ENCODE results near the gene PPP1R12A. TPM values are rescaled to one million over a fixed set of nuclear protein-coding genes. Genes with fewer than 3 reads are reported as not detected.

The PPP1R12A gene
- total and polyA plus RNA-seq, 7 experiments from 2014 or later = 72.7 to 111 (median 99.3) TPM

DNA sequence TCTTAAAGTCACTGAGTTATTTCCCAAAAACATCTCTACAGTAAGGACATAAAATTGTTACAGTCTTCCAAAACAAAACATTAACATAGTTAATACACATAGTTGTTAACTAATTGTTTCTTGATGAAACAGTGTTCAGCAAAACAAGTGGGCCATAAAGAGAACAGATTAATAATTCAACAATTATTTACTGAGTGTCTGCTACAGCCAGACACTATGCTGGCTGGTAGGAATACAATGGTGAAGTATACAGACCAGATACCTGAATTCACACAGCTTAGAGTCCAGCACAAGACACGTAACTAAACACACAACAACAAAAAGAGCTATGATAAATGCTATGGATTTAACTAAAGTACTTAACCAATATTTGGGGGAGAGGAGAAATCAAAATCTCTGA, 47.0 kb downstream of the PPP1R12A start:
- CTCF ChIA-PET = interaction anchor here (1.0 to 1.5 kb wide), 2 partner anchors 46 to 299 kb away, joined by 3 to 5 read pairs; no protein-coding TSS in a partner anchor
- Mint-ChIP-seq H3K4me1 (peaks cover 19 to 90% (median 77%) of the 10 kb centered on the region in 7 donors), H3K9me3 (peaks cover 0 to 2% (median 0%) of the 10 kb centered on the region in 11 donors)

DNA sequence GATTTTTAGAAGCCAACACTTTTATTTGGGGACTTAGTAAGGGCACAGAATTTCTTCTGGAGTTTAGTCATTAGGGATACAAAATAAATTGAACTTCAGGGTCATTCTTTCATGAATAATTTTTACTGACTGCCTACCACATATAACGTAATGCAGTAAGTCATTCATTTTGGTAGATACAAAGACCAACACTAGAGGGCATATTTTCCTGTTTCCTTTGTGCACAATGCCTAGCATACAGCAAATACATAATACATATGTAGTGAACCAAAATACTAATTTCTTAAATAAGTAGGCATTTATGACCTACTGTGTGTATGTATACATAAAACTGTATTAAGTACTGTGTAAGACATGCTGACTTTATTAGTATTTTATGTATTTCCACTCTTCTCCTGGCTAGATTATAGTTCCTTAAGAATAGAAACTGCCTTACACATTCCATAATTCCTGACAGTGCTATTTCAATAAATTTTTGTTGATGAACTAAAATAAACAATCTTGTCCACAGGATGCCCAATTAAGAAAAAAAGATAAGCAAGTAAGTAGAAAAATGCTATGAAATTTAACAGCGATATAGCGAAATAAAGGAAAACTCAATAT, 47.9 kb downstream of the PPP1R12A start:
- H3K27ac Mint-ChIP-seq = peak overlapping the region in 1 of 9 donors; percentile 5
- DNase-seq = peak in 6 of 9 donors; percentile 10 to 45 (median 36)

More for the DNA sequence above, 47.0 kb downstream of the PPP1R12A start:
- no peak for ATAC-seq
- H3K9me3 ChIP-seq (ENCODE audit: control insufficient read depth in 2 of 3, low read length in 3 of 3) = no peaks in the 10 kb centered on the region
- H3K27ac ChIP-seq (ENCODE audit: low read depth, low read length) = no peak overlapping the region
- no peaks in the 10 kb centered on the region for H3K27me3 Mint-ChIP-seq
- intact Hi-C loops (cut with micrococcal nuclease) = loop anchor here (1.0 to 5.0 kb wide), 7 partner anchors 17 to 382 kb away; partner anchors contain the start of gene PPP1R12A (in 2 of the 2)
- H3K4me1 ChIP-seq (ENCODE audit: control insufficient read depth in 2 of 2, insufficient read depth in 2 of 2, low read length in 2 of 2) = peaks cover 7 to 18% of the 10 kb centered on the region in 2 donors
- no peak overlapping the region for H3K4me3 ChIP-seq (ENCODE audit: low read length)
- no peak for DNase-seq
- H3K27me3 ChIP-seq (ENCODE audit: control insufficient read depth in 2 of 2, insufficient read depth in 2 of 2, low read length in 2 of 2) = no peaks in the 10 kb centered on the region
- POLR2A ChIA-PET = no interaction called here
- no peak overlapping the region for H3K4me3 Mint-ChIP-seq
- peak overlapping the region in 2 of 9 donors; percentile 10 to 12 for H3K27ac Mint-ChIP-seq
- peaks cover 0 to 14% (median 2%) of the 10 kb centered on the region in 5 donors for H3K36me3 Mint-ChIP-seq
- H3K36me3 ChIP-seq (ENCODE audit: control insufficient read depth in 2 of 3, insufficient read depth in 3 of 3, low read length in 3 of 3) = no peaks in the 10 kb centered on the region

DNA sequence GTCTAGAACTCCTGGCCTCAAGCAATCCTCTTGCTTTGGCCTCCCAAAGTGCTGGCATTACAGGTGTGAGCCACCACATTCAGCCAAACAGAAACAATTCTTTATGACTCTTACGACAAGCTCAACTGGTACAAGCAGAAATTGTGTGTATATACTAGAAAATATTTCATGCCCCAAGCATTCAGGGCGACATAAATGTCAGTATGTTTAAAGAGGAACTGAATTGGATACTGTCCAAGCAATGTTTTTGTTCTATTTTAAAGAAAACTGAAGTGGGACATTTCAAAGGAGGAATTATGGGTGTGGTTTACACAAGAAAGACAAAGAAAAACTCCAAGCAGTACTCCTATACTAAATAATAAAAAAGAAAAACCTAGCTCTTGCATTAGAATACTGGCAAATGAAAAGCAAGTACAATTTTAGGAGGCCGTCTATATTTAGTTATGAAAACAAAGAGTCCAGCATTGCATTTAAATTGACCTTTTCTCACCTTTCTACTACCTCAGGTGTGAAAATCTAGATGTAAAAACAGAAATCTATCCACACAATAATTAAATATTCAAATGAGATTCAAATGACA, 48.9 kb downstream of the PPP1R12A start:
- H3K27me3 Mint-ChIP-seq = no peaks in the 10 kb centered on the region
- Histone ChIP-seq H3K4me3 (ENCODE audit: low read length) (no peak overlapping the region), H3K27ac (ENCODE audit: low read depth, low read length) (no peak overlapping the region), H3K9me3 (ENCODE audit: control insufficient read depth in 2 of 3, low read length in 3 of 3) (no peaks in the 10 kb centered on the region), H3K36me3 (ENCODE audit: control insufficient read depth in 2 of 3, insufficient read depth in 3 of 3, low read length in 3 of 3) (no peaks in the 10 kb centered on the region), H3K27me3 (ENCODE audit: control insufficient read depth in 2 of 2, insufficient read depth in 2 of 2, low read length in 2 of 2) (no peaks in the 10 kb centered on the region), H3K4me1 (ENCODE audit: control insufficient read depth in 2 of 2, insufficient read depth in 2 of 2, low read length in 2 of 2) (peaks cover 17 to 36% of the 10 kb centered on the region in 2 donors)
- intact Hi-C loops (cut with micrococcal nuclease) = loop anchor here (2.0 to 5.0 kb wide), 3 partner anchors 15 to 236 kb away; partner anchors contain the start of gene PPP1R12A (in 1 of the 2)
- H3K27ac Mint-ChIP-seq = peak overlapping the region in 1 of 9 donors; percentile 32
- peaks cover 0 to 2% (median 0%) of the 10 kb centered on the region in 11 donors for H3K9me3 Mint-ChIP-seq
- peaks cover 0 to 8% (median 0%) of the 10 kb centered on the region in 5 donors for H3K36me3 Mint-ChIP-seq
- ChIA-PET CTCF (interaction anchor here (0.7 to 1.8 kb wide), 3 partner anchors 88 to 384 kb away, joined by 3 to 5 read pairs (median 5); no protein-coding TSS in a partner anchor), POLR2A (no interaction called here)
- peak overlapping the region in 2 of 10 donors; percentile 4 to 5 for H3K4me3 Mint-ChIP-seq
- ATAC-seq (no peak), DNase-seq (no peak)
- H3K4me1 Mint-ChIP-seq = peaks cover 34 to 93% (median 87%) of the 10 kb centered on the region in 7 donors

More for the DNA sequence above, 47.9 kb downstream of the PPP1R12A start:
- Mint-ChIP-seq H3K27me3 (no peaks in the 10 kb centered on the region), H3K9me3 (peaks cover 0 to 2% (median 0%) of the 10 kb centered on the region in 11 donors), H3K36me3 (peaks cover 0 to 17% (median 4%) of the 10 kb centered on the region in 5 donors), H3K4me1 (peaks cover 26 to 93% (median 86%) of the 10 kb centered on the region in 7 donors), H3K4me3 (peak overlapping the region in 3 of 10 donors; percentile 10 to 28 (median 11))
- Histone ChIP-seq H3K36me3 (ENCODE audit: control insufficient read depth in 2 of 3, insufficient read depth in 3 of 3, low read length in 3 of 3) (no peaks in the 10 kb centered on the region), H3K4me3 (ENCODE audit: low read length) (no peak overlapping the region), H3K9me3 (ENCODE audit: control insufficient read depth in 2 of 3, low read length in 3 of 3) (no peaks in the 10 kb centered on the region), H3K27me3 (ENCODE audit: control insufficient read depth in 2 of 2, insufficient read depth in 2 of 2, low read length in 2 of 2) (no peaks in the 10 kb centered on the region), H3K27ac (ENCODE audit: low read depth, low read length) (no peak overlapping the region), H3K4me1 (ENCODE audit: control insufficient read depth in 2 of 2, insufficient read depth in 2 of 2, low read length in 2 of 2) (peaks cover 10 to 26% of the 10 kb centered on the region in 2 donors)
- ATAC-seq = peak; percentile 91
- intact Hi-C loops (cut with micrococcal nuclease) = loop anchor here (1.0 to 5.0 kb wide), 6 partner anchors 16 to 383 kb away; partner anchors contain the start of gene PPP1R12A (in 2 of the 2)
- ChIA-PET CTCF (interaction anchor here (1.0 to 1.8 kb wide), 3 partner anchors 47 to 383 kb away, joined by 3 to 5 read pairs (median 5); no protein-coding TSS in a partner anchor), POLR2A (no interaction called here)

DNA sequence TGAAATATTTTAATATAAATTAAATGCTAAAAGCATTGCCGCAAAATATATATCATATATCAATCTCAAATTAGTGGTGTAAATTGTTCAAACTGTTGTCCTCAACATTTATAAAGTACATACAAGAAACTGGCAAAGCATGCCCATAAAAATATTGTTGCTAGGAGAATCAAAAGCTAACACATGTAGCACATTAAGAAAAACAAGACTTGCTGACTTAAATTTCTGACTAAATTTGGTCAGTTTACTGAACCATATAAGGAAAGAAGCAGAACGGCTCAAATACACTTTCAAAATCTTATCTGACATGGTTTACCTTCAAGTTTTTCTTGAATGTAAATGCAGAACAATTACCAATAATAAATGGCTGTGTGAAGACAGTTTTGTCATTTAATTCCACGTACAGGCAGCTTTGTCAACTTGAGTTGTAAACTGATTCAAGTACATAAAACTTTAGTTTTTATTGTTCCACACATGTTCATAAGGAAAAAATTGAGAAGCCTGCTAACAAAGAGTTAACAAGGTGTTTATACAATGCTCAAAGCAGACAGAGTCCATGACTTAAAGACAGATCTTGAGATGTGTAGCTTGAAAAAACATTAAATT, 50.4 kb downstream of the PPP1R12A start:
- no peak overlapping the region for H3K27ac ChIP-seq (ENCODE audit: low read depth, low read length)
- ChIA-PET CTCF (no interaction called here), POLR2A (no interaction called here)
- Mint-ChIP-seq H3K9me3 (peaks cover 0 to 1% (median 0%) of the 10 kb centered on the region in 11 donors), H3K4me1 (peaks cover 39 to 93% (median 87%) of the 10 kb centered on the region in 7 donors), H3K27me3 (no peaks in the 10 kb centered on the region), H3K36me3 (peaks cover 0 to 11% (median 0%) of the 10 kb centered on the region in 5 donors), H3K4me3 (no peak overlapping the region), H3K27ac (no peak overlapping the region)
- H3K36me3 ChIP-seq (ENCODE audit: control insufficient read depth in 2 of 3, insufficient read depth in 3 of 3, low read length in 3 of 3) = no peaks in the 10 kb centered on the region
- H3K4me1 ChIP-seq (ENCODE audit: control insufficient read depth in 2 of 2, insufficient read depth in 2 of 2, low read length in 2 of 2) = peaks cover 17 to 40% of the 10 kb centered on the region in 2 donors
- H3K9me3 ChIP-seq (ENCODE audit: control insufficient read depth in 2 of 3, low read length in 3 of 3) = no peaks in the 10 kb centered on the region
- intact Hi-C loops (cut with micrococcal nuclease) = loop anchor here in 1 of 2 donors (5.0 kb wide), 1 partner anchor 238 kb away; no protein-coding TSS in a partner anchor
- DNase-seq (no peak), ATAC-seq (no peak)
- no peaks in the 10 kb centered on the region for H3K27me3 ChIP-seq (ENCODE audit: control insufficient read depth in 2 of 2, insufficient read depth in 2 of 2, low read length in 2 of 2)
- H3K4me3 ChIP-seq (ENCODE audit: low read length) = no peak overlapping the region

DNA sequence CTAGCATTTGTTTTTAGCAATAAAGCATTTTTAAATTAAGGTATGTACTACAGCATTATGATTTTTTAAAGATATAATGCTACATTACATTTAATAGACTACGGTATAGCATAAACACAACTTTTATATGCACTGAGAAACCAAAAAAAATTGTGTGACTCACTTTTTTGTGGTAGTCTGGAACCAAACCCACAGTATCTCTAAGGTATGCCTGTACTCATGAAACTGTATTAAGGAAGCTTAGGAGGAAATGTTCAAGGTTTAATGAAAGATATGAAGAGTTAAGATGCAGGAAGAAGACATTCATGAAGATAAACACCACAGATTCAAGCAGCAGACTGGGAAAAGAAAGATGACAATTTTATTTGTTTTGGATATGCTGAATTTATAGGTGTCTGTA, 51.7 kb downstream of the PPP1R12A start:
- no peak for DNase-seq
- CTCF ChIA-PET = no interaction called here
- Mint-ChIP-seq H3K36me3 (peaks cover 0 to 15% (median 5%) of the 10 kb centered on the region in 5 donors), H3K4me1 (peaks cover 41 to 92% (median 82%) of the 10 kb centered on the region in 7 donors), H3K4me3 (peak overlapping the region in 8 of 10 donors; percentile 0 to 44 (median 12)), H3K27me3 (no peaks in the 10 kb centered on the region), H3K27ac (peak overlapping the region in 5 of 9 donors; percentile 1 to 56 (median 12)), H3K9me3 (no peaks in the 10 kb centered on the region)
- POLR2A ChIA-PET = no interaction called here
- no peak for ATAC-seq
- Histone ChIP-seq H3K4me3 (ENCODE audit: low read length) (no peak overlapping the region), H3K9me3 (ENCODE audit: control insufficient read depth in 2 of 3, low read length in 3 of 3) (no peaks in the 10 kb centered on the region), H3K27me3 (ENCODE audit: control insufficient read depth in 2 of 2, insufficient read depth in 2 of 2, low read length in 2 of 2) (no peaks in the 10 kb centered on the region), H3K27ac (ENCODE audit: low read depth, low read length) (no peak overlapping the region), H3K4me1 (ENCODE audit: control insufficient read depth in 2 of 2, insufficient read depth in 2 of 2, low read length in 2 of 2) (peaks cover 17 to 40% of the 10 kb centered on the region in 2 donors), H3K36me3 (ENCODE audit: control insufficient read depth in 2 of 3, insufficient read depth in 3 of 3, low read length in 3 of 3) (no peaks in the 10 kb centered on the region)
- intact Hi-C loops (cut with micrococcal nuclease) = no loop called here

DNA sequence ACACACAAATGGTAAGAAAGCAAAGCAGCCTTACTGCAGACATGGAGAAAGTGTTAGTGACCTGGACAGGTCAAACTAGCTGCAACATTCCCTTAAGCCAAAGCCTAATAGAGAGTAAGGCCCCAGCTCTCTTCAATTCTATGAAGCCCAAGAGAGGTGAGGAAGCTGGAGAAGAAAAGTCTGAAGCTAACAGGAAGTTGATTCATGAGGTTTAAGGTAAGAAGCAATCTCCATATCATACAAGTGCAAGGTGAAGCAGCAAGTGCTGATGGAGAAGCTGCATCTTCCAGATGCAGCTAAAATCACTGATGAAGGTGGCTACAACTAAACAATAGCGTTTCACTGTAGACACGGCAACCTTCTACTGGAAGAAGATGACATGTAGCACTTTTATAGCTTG, 53.5 kb downstream of the PPP1R12A start:
- no peaks in the 10 kb centered on the region for H3K9me3 ChIP-seq (ENCODE audit: control insufficient read depth in 2 of 3, low read length in 3 of 3)
- H3K4me1 ChIP-seq (ENCODE audit: control insufficient read depth in 2 of 2, insufficient read depth in 2 of 2, low read length in 2 of 2) = peaks cover 15 to 35% of the 10 kb centered on the region in 2 donors
- H3K27me3 ChIP-seq (ENCODE audit: control insufficient read depth in 2 of 2, insufficient read depth in 2 of 2, low read length in 2 of 2) = no peaks in the 10 kb centered on the region
- Mint-ChIP-seq H3K36me3 (peaks cover 0 to 16% (median 7%) of the 10 kb centered on the region in 5 donors), H3K27ac (peak overlapping the region in 3 of 9 donors; percentile 14 to 46 (median 24)), H3K4me1 (peaks cover 38 to 90% (median 71%) of the 10 kb centered on the region in 7 donors), H3K27me3 (no peaks in the 10 kb centered on the region), H3K9me3 (no peaks in the 10 kb centered on the region), H3K4me3 (peak overlapping the region in 6 of 10 donors; percentile 8 to 56 (median 36))
- intact Hi-C loops (cut with micrococcal nuclease) = no loop called here
- ATAC-seq = no peak
- H3K36me3 ChIP-seq (ENCODE audit: control insufficient read depth in 2 of 3, insufficient read depth in 3 of 3, low read length in 3 of 3) = no peaks in the 10 kb centered on the region
- no peak overlapping the region for H3K27ac ChIP-seq (ENCODE audit: low read depth, low read length)
- H3K4me3 ChIP-seq (ENCODE audit: low read length) = no peak overlapping the region
- DNase-seq = peak in 1 of 9 donors; percentile 5
- POLR2A ChIA-PET = no interaction called here
- CTCF ChIA-PET = interaction anchor here (0.7 to 1.4 kb wide), 2 partner anchors 30 to 83 kb away, joined by 3 read pairs; no protein-coding TSS in a partner anchor
